Activated naive CD4-positive, alpha-beta T cell treated with anti-CD3 and anti-CD28 coated beads for 36 hours (primary cell): Measurements from ENCODE around the gene ITGA2B. TPM values are rescaled to one million over a fixed set of nuclear protein-coding genes. Genes with fewer than 3 reads are reported as not detected.
"Not testable (repeated sequence)": the region's sequence is repeated elsewhere in the genome, so short reads cannot be mapped to it uniquely, and the experiment has no call there.

ENCODE experiments used
- CTCF ChIA-PET: fragments of 350-600 bp; sonication (Branson Sonifier 250); formaldehyde crosslinking; loops from one replicate; lab custom pipeline; 2021; ENCODE audit warnings: antibody characterized with exemption; lab: Charles Lee
- DNase-seq: peaks from one replicate; pipeline ENCODE4 v3.0.0-alpha.2; 2020
- H3K27ac Mint-ChIP-seq: one replicate; pipeline ENCODE4 v1.8.0; 2021; ENCODE audit warnings: mild to moderate bottlenecking, mixed read lengths
- H3K27me3 Mint-ChIP-seq: one replicate; pipeline ENCODE4 v1.8.0; 2021; ENCODE audit warnings: low read depth, mixed read lengths
- H3K36me3 Mint-ChIP-seq: one replicate; pipeline ENCODE4 v1.8.0; 2021; ENCODE audit warnings: low read depth, mixed read lengths
- H3K4me1 Mint-ChIP-seq: one replicate; pipeline ENCODE4 v1.8.0; 2021; ENCODE audit warnings: low read depth, mixed read lengths
- H3K4me3 Mint-ChIP-seq: one replicate; pipeline ENCODE4 v1.8.0; 2021; ENCODE audit warnings: mild to moderate bottlenecking, moderate library complexity, mixed read lengths
- H3K9me3 Mint-ChIP-seq: one replicate; pipeline ENCODE4 v1.8.0; 2021; ENCODE audit warnings: mixed read lengths
- intact Hi-C: fragments of 100-400 bp; cut with micrococcal nuclease; formaldehyde crosslinking; loops from one replicate; pipeline ENCODE4 v1.15.1; 2023
- total RNA-seq, 2 experiments: library from RNA; stranded (reverse); gene quantifications; one replicate each; pipeline ENCODE4 v1.2.3, GENCODE V29; 2021

ITGA2B gene
- total RNA-seq, 2 experiments from 2014 or later = 0.31 to 1.1 TPM

GRCh38 chr17:44402564-44403172 lies 13.2 kb upstream of the ITGA2B start:
- intact Hi-C loops = no loop called here
- no peak overlapping the region for H3K4me3 Mint-ChIP-seq
- peak overlapping the region; percentile 46 for H3K27ac Mint-ChIP-seq
- DNase-seq = no peak
- CTCF ChIA-PET = interaction anchor here (1.1 kb wide), 1 partner anchor 81 kb away, joined by 3 read pairs; no protein-coding TSS in a partner anchor
- H3K9me3 Mint-ChIP-seq = no peaks in the 10 kb centered on the region
- no peaks in the 10 kb centered on the region for H3K27me3 Mint-ChIP-seq
- H3K4me1 Mint-ChIP-seq = no peaks in the 10 kb centered on the region
- H3K36me3 Mint-ChIP-seq = peaks cover 27% of the 10 kb centered on the region

GRCh38 chr17:44400226-44400847 lies 10.9 kb upstream of the ITGA2B start:
- CTCF ChIA-PET = interaction anchor here (0.6 kb wide), 1 partner anchor 352 kb away, joined by 3 read pairs; no protein-coding TSS in a partner anchor
- peak; percentile 27 for DNase-seq
- peaks cover 29% of the 10 kb centered on the region for H3K36me3 Mint-ChIP-seq
- H3K27ac Mint-ChIP-seq = no peak overlapping the region
- intact Hi-C loops = loop anchor here (1.0 kb wide), 1 partner anchor 123 kb away; no protein-coding TSS in a partner anchor
- peaks cover 2% of the 10 kb centered on the region for H3K4me1 Mint-ChIP-seq
- no peaks in the 10 kb centered on the region for H3K27me3 Mint-ChIP-seq
- H3K4me3 Mint-ChIP-seq = no peak overlapping the region
- H3K9me3 Mint-ChIP-seq = no peaks in the 10 kb centered on the region

GRCh38 chr17:44398692-44399691 lies 9.5 kb upstream of the ITGA2B start:
- CTCF ChIA-PET = interaction anchor here (0.6 to 1.6 kb wide), 3 partner anchors 21 to 174 kb away, joined by 3 to 6 read pairs (median 4); no protein-coding TSS in a partner anchor
- Mint-ChIP-seq H3K27me3 (no peaks in the 10 kb centered on the region), H3K4me3 (no peak overlapping the region), H3K4me1 (peaks cover 6% of the 10 kb centered on the region), H3K36me3 (peaks cover 29% of the 10 kb centered on the region), H3K9me3 (no peaks in the 10 kb centered on the region), H3K27ac (no peak overlapping the region)
- intact Hi-C loops = no loop called here
- no peak for DNase-seq

- Mint-ChIP-seq H3K4me1 (peaks cover 13% of the 10 kb centered on the region), H3K4me3 (no peak overlapping the region), H3K27ac (no peak overlapping the region), H3K9me3 (no peaks in the 10 kb centered on the region), H3K36me3 (peaks cover 28% of the 10 kb centered on the region), H3K27me3 (no peaks in the 10 kb centered on the region)
- CTCF ChIA-PET = interaction anchor here (0.6 to 1.6 kb wide), 3 partner anchors 22 to 172 kb away, joined by 3 to 6 read pairs (median 4); no protein-coding TSS in a partner anchor
- DNase-seq = no peak
- intact Hi-C loops = no loop called here
Measured at GRCh38 chr17:44397479-44398440, 8.3 kb upstream of the ITGA2B start.

- Mint-ChIP-seq H3K27ac (no peak overlapping the region), H3K27me3 (no peaks in the 10 kb centered on the region), H3K4me3 (no peak overlapping the region), H3K4me1 (peaks cover 13% of the 10 kb centered on the region), H3K36me3 (peaks cover 23% of the 10 kb centered on the region), H3K9me3 (no peaks in the 10 kb centered on the region)
- intact Hi-C loops = no loop called here
- no peak for DNase-seq
- CTCF ChIA-PET = no interaction called here
Measured at GRCh38 chr17:44396946-44397345, 7.5 kb upstream of the ITGA2B start.

- Mint-ChIP-seq H3K4me1 (peaks cover 13% of the 10 kb centered on the region), H3K4me3 (no peak overlapping the region), H3K36me3 (peaks cover 15% of the 10 kb centered on the region), H3K27ac (no peak overlapping the region), H3K9me3 (no peaks in the 10 kb centered on the region), H3K27me3 (peaks cover 2% of the 10 kb centered on the region)
- DNase-seq = no peak
- intact Hi-C loops = loop anchor here (5.0 kb wide), 1 partner anchor 107 kb away; the partner anchor contains the start of gene GPATCH8
- CTCF ChIA-PET = no interaction called here
Measured at GRCh38 chr17:44394833-44395232, 5.4 kb upstream of the ITGA2B start.

- H3K27ac Mint-ChIP-seq, H3K4me3 Mint-ChIP-seq, DNase-seq, H3K9me3 Mint-ChIP-seq, H3K27me3 Mint-ChIP-seq: not testable (repeated sequence)
- CTCF ChIA-PET = interaction anchor here (0.7 kb wide), 1 partner anchor 130 kb away, joined by 3 read pairs; no protein-coding TSS in a partner anchor
- Mint-ChIP-seq H3K36me3 (peaks cover 11% of the 10 kb centered on the region), H3K4me1 (peaks cover 15% of the 10 kb centered on the region)
- intact Hi-C loops = loop anchor here (5.0 kb wide), 1 partner anchor 108 kb away; the partner anchor contains the start of gene GPATCH8
Measured at GRCh38 chr17:44394112-44394511, 4.7 kb upstream of the ITGA2B start.

- CTCF ChIA-PET = no interaction called here
- Mint-ChIP-seq H3K36me3 (peaks cover 2% of the 10 kb centered on the region), H3K27ac (no peak overlapping the region), H3K27me3 (peaks cover 17% of the 10 kb centered on the region), H3K9me3 (no peaks in the 10 kb centered on the region), H3K4me1 (peaks cover 18% of the 10 kb centered on the region), H3K4me3 (no peak overlapping the region)
- no peak for DNase-seq
- intact Hi-C loops = loop anchor here (5.0 kb wide), 1 partner anchor 112 kb away; the partner anchor contains the start of gene GPATCH8
Measured at GRCh38 chr17:44390250-44390870, 911 bp upstream of the ITGA2B start.

GRCh38 chr17:44389723-44390202 lies 314 bp upstream of the ITGA2B start:
- H3K27ac Mint-ChIP-seq = no peak overlapping the region
- peaks cover 20% of the 10 kb centered on the region for H3K4me1 Mint-ChIP-seq
- intact Hi-C loops = loop anchor here (5.0 kb wide), 1 partner anchor 113 kb away; the partner anchor contains the start of gene GPATCH8
- no peak for DNase-seq
- CTCF ChIA-PET = interaction anchor here (0.7 kb wide), 1 partner anchor 15 kb away, joined by 3 read pairs; no protein-coding TSS in a partner anchor
- H3K36me3 Mint-ChIP-seq = peaks cover 2% of the 10 kb centered on the region
- no peaks in the 10 kb centered on the region for H3K9me3 Mint-ChIP-seq
- H3K27me3 Mint-ChIP-seq = peaks cover 17% of the 10 kb centered on the region
- H3K4me3 Mint-ChIP-seq = no peak overlapping the region

GRCh38 chr17:44387804-44388203 lies 1.6 kb downstream of the ITGA2B start:
- intact Hi-C loops = no loop called here
- DNase-seq = no peak
- H3K9me3 Mint-ChIP-seq = no peaks in the 10 kb centered on the region
- H3K27ac Mint-ChIP-seq = no peak overlapping the region
- CTCF ChIA-PET = no interaction called here
- H3K27me3 Mint-ChIP-seq = peaks cover 19% of the 10 kb centered on the region
- peaks cover 2% of the 10 kb centered on the region for H3K36me3 Mint-ChIP-seq
- no peak overlapping the region for H3K4me3 Mint-ChIP-seq
- H3K4me1 Mint-ChIP-seq = peaks cover 9% of the 10 kb centered on the region
